GM23338 (cell line): ENCODE data around the gene FFAR3. TPM values are rescaled to one million over a fixed set of nuclear protein-coding genes. Genes with fewer than 3 reads are reported as not detected.

ENCODE experiments used
- ATAC-seq: fragments of 200-7000 bp; cut with Tn5 transposase; 3 replicates; pipeline ENCODE4 v1.9.1; 2020
- DNase-seq: peaks from one replicate; pipeline ENCODE4 v3.0.0-alpha.2; 2015; ENCODE audit warnings: low spot score
- H2AFZ ChIP-seq: fragments of 200-600 bp; sonication (generic); 2 replicates; pipeline ENCODE4 v1.8.0; 2016; ENCODE audit warnings: antibody characterized with exemption, mild to moderate bottlenecking, moderate library complexity
- H3F3A ChIP-seq: fragments of 200-600 bp; sonication (generic); replicated peaks from 2 replicates; pipeline ENCODE4 v1.8.0; 2017; ENCODE audit warnings: antibody characterized with exemption, mixed run types, low read depth
- H3K27ac ChIP-seq: fragments of 200-600 bp; sonication (generic); 2 replicates; pipeline ENCODE4 v1.6.1; 2016; ENCODE audit warnings: low read depth
- H3K27me3 ChIP-seq: fragments of 200-600 bp; sonication (generic); 2 replicates; pipeline ENCODE4 v1.8.0; 2016; ENCODE audit warnings: mild to moderate bottlenecking, mixed run types, moderate library complexity; ENCODE audit not compliant: insufficient read depth
- H3K36me3 ChIP-seq: fragments of 200-600 bp; sonication (generic); 2 replicates; pipeline ENCODE4 v1.8.0; 2016; ENCODE audit warnings: mild to moderate bottlenecking; ENCODE audit not compliant: insufficient read depth
- H3K4me1 ChIP-seq: fragments of 200-600 bp; sonication (generic); 2 replicates; pipeline ENCODE4 v1.8.0; 2016; ENCODE audit warnings: mild to moderate bottlenecking, moderate library complexity; ENCODE audit not compliant: insufficient read depth
- H3K4me2 ChIP-seq: fragments of 200-600 bp; sonication (generic); 2 replicates; pipeline ENCODE4 v1.7.1; 2017; ENCODE audit warnings: mixed run types
- H3K4me3 ChIP-seq: fragments of 200-600 bp; sonication (generic); 2 replicates; pipeline ENCODE4 v1.6.1; 2016; ENCODE audit warnings: mixed run types
- H3K79me2 ChIP-seq: fragments of 200-600 bp; sonication (generic); replicated peaks from 2 replicates; pipeline ENCODE4 v1.8.0; 2017; ENCODE audit warnings: mild to moderate bottlenecking; ENCODE audit not compliant: insufficient read depth
- H3K9me2 ChIP-seq: fragments of 200-600 bp; sonication (generic); 2 replicates; pipeline ENCODE4 v1.8.0; 2017; ENCODE audit not compliant: insufficient read depth
- H4K20me1 ChIP-seq: fragments of 200-600 bp; sonication (generic); replicated peaks from 2 replicates; pipeline ENCODE4 v1.8.0; 2017; ENCODE audit warnings: mild to moderate bottlenecking; ENCODE audit not compliant: insufficient read depth
- H3K27ac Mint-ChIP-seq: 2 replicates; pipeline ENCODE4 v1.8.0; 2020; ENCODE audit warnings: inconsistent platforms, mild to moderate bottlenecking, moderate library complexity, mixed read lengths
- H3K27me3 Mint-ChIP-seq: 3 replicates; pipeline ENCODE4 v1.8.0; 2022; ENCODE audit warnings: low read depth, mild to moderate bottlenecking, moderate library complexity, mixed read lengths, inconsistent platforms; ENCODE audit not compliant: insufficient read depth, poor library complexity
- H3K36me3 Mint-ChIP-seq: 3 replicates; pipeline ENCODE4 v1.8.0; 2021; ENCODE audit warnings: low read depth, mild to moderate bottlenecking, inconsistent platforms, moderate library complexity, mixed read lengths
- H3K4me1 Mint-ChIP-seq: 3 replicates; pipeline ENCODE4 v1.8.0; 2020; ENCODE audit warnings: mild to moderate bottlenecking, inconsistent platforms, mixed read lengths
- H3K4me3 Mint-ChIP-seq: 3 replicates; pipeline ENCODE4 v1.8.0; 2021; ENCODE audit warnings: moderate library complexity, mild to moderate bottlenecking, inconsistent platforms, mixed read lengths
- H3K9me3 Mint-ChIP-seq: 3 replicates; pipeline ENCODE4 v1.8.0; 2020; ENCODE audit warnings: moderate library complexity, mild to moderate bottlenecking, inconsistent platforms, mixed read lengths
- CREB1 ChIP-seq: fragments of 250-450 bp; sonication (Bioruptor Pico); IDR thresholded peaks from 2 replicates; pipeline ENCODE4 v1.5.0; 2020; ENCODE audit warnings: low read depth, mild to moderate bottlenecking, moderate library complexity
- CTCF ChIP-seq, 2 experiments: fragments of 200-600 bp in 1 of 2; sonication (generic) in 1 of 2; conservative IDR thresholded peaks; 2 replicates each; pipeline versions ENCODE4 v1.5.1 to v1.6.1; 2016 to 2017; ENCODE audit warnings: antibody characterized with exemption in 2 of 2, low read depth in 2 of 2, mild to moderate bottlenecking in 2 of 2, moderate library complexity in 1 of 2
- ETS1 ChIP-seq: IDR thresholded peaks from 2 replicates; pipeline ENCODE4 v1.6.1; 2016; ENCODE audit warnings: antibody characterized with exemption
- EZH2 ChIP-seq: fragments of 200-600 bp; sonication (generic); IDR thresholded peaks from one replicate; pipeline ENCODE4 v1.8.0; 2017; ENCODE audit warnings: antibody characterized with exemption, mild to moderate bottlenecking, low read depth; ENCODE audit not compliant: unreplicated experiment
- JUNB ChIP-seq: IDR thresholded peaks from one replicate; pipeline ENCODE4 v1.6.1; 2016; ENCODE audit warnings: antibody characterized with exemption; ENCODE audit not compliant: unreplicated experiment
- NANOG ChIP-seq: IDR thresholded peaks from 2 replicates; pipeline ENCODE4 v1.6.1; 2016; ENCODE audit warnings: antibody characterized with exemption, borderline replicate concordance
- POLR2AphosphoS5 ChIP-seq: IDR thresholded peaks from 2 replicates; pipeline ENCODE4 v1.6.1; 2016; ENCODE audit warnings: antibody characterized with exemption, low read depth
- STAT1 ChIP-seq: IDR thresholded peaks from one replicate; pipeline ENCODE4 v1.6.1; 2016; ENCODE audit warnings: antibody characterized with exemption; ENCODE audit not compliant: unreplicated experiment
- ZNF114 ChIP-seq: fragments of 250-450 bp; sonication (Bioruptor Pico); IDR thresholded peaks from 2 replicates; pipeline ENCODE4 v1.5.0; 2020; ENCODE audit warnings: mild to moderate bottlenecking, moderate library complexity
- ZNF331 ChIP-seq: fragments of 250-450 bp; sonication (Bioruptor Pico); IDR thresholded peaks from 2 replicates; pipeline ENCODE4 v1.5.0; 2020; ENCODE audit warnings: low read depth, mild to moderate bottlenecking, moderate library complexity
- polyA plus RNA-seq: library from polyadenylated mRNA; unstranded; fragments of >200 nt; fragmentation: Nextera tagmentation; extraction: Ambion mirVana; gene quantifications from 2 replicates; pipeline ENCODE4 v1.2.1, GENCODE V29; 2016
- total RNA-seq: library from RNA; depleted of rRNA; stranded (reverse); fragments of >200 nt; shearing (Covaris generic); gene quantifications from 2 replicates; pipeline ENCODE4 v1.2.3, GENCODE V29; 2014

FFAR3 gene
- total and polyA plus RNA-seq, 2 experiments from 2014 or later: 0.35 TPM; not detected in 1

- Histone ChIP-seq H3K4me1 (no peaks in the 10 kb centered on the region), H4K20me1 (no peaks in the 10 kb centered on the region), H3K36me3 (no peaks in the 10 kb centered on the region), H3K9me2 (no peaks in the 10 kb centered on the region), H3K4me2 (no peak overlapping the region), H3K4me3 (no peak overlapping the region), H3K27ac (no peak overlapping the region), H3F3A (no peaks in the 10 kb centered on the region), H3K27me3 (no peaks in the 10 kb centered on the region), H2AFZ (no peak overlapping the region), H3K79me2 (no peaks in the 10 kb centered on the region)
- ATAC-seq: no peak
- Mint-ChIP-seq H3K4me3 (no peak overlapping the region), H3K4me1 (no peaks in the 10 kb centered on the region), H3K36me3 (no peaks in the 10 kb centered on the region), H3K27ac (no peak overlapping the region), H3K27me3 (peaks cover 4% of the 10 kb centered on the region), H3K9me3 (no peaks in the 10 kb centered on the region)
- no peak for TF ChIP-seq STAT1
- TF ChIP-seq JUNB: no peak
- no peak for DNase-seq
Observed at GRCh38 chr19:35340431-35340830, 17.8 kb upstream of the FFAR3 start.

GRCh38 chr19:35341006-35341405, 17.3 kb upstream of the FFAR3 start:
- H3K27ac ChIP-seq: no peak overlapping the region
- no peaks in the 10 kb centered on the region for H3K36me3 ChIP-seq
- no peaks in the 10 kb centered on the region for H3K79me2 ChIP-seq
- Mint-ChIP-seq H3K4me1 (no peaks in the 10 kb centered on the region), H3K36me3 (no peaks in the 10 kb centered on the region), H3K27ac (no peak overlapping the region), H3K9me3 (no peaks in the 10 kb centered on the region), H3K27me3 (peaks cover 3% of the 10 kb centered on the region), H3K4me3 (no peak overlapping the region)
- no peak overlapping the region for H3K4me2 ChIP-seq
- H3K9me2 ChIP-seq: no peaks in the 10 kb centered on the region
- ATAC-seq (no peak), DNase-seq (no peak)
- H3K4me1 ChIP-seq: no peaks in the 10 kb centered on the region
- TF ChIP-seq POLR2AphosphoS5 (no peak), ZNF114 (CRISPR knock-in tag) (no peak), NANOG (no peak), ZNF331 (CRISPR knock-in tag) (no peak), CREB1 (CRISPR knock-in tag) (no peak), EZH2 (no peak), STAT1 (no peak)
- no peak overlapping the region for H2AFZ ChIP-seq
- H3F3A ChIP-seq: no peaks in the 10 kb centered on the region
- H4K20me1 ChIP-seq: no peaks in the 10 kb centered on the region
- no peaks in the 10 kb centered on the region for H3K27me3 ChIP-seq
- no peak overlapping the region for H3K4me3 ChIP-seq

- no peaks in the 10 kb centered on the region for H3K79me2 ChIP-seq
- H3K4me3 Mint-ChIP-seq: no peak overlapping the region
- H2AFZ ChIP-seq: no peak overlapping the region
- H3K27ac ChIP-seq: no peak overlapping the region
- no peaks in the 10 kb centered on the region for H3K4me1 ChIP-seq
- ATAC-seq (no peak), DNase-seq (no peak)
- no peaks in the 10 kb centered on the region for H3K9me3 Mint-ChIP-seq
- no peak overlapping the region for H3K4me3 ChIP-seq
- no peaks in the 10 kb centered on the region for H3K36me3 ChIP-seq
- 0 out of 3 replicates have a peak, but pooled peaks cover 2% of the 10 kb centered on the region for H3K4me1 Mint-ChIP-seq
- H3K27me3 ChIP-seq: no peaks in the 10 kb centered on the region
- H3K9me2 ChIP-seq: no peaks in the 10 kb centered on the region
- H3F3A ChIP-seq: no peaks in the 10 kb centered on the region
- no peaks in the 10 kb centered on the region for H3K36me3 Mint-ChIP-seq
- peaks cover 4% of the 10 kb centered on the region for H3K27me3 Mint-ChIP-seq
- no peak overlapping the region for H3K27ac Mint-ChIP-seq
- no peak overlapping the region for H3K4me2 ChIP-seq
- no peaks in the 10 kb centered on the region for H4K20me1 ChIP-seq
- TF ChIP-seq ETS1 (no peak), ZNF114 (CRISPR knock-in tag) (no peak), CTCF (conservative IDR thresholded peaks at IDR 0.05; ENCODE audit: low read depth in 2 of 2) (no peak), ZNF331 (CRISPR knock-in tag) (no peak), JUNB (no peak), POLR2AphosphoS5 (no peak)
Observed at GRCh38 chr19:35341565-35342225, 16.6 kb upstream of the FFAR3 start.
